ENCODE data around the gene CDH8.

Gene CDH8

GRCh38 chr16:62029947-62030346 is 6.3 kb downstream of the CDH8 start:
- DNase-seq = no peak

DNA sequence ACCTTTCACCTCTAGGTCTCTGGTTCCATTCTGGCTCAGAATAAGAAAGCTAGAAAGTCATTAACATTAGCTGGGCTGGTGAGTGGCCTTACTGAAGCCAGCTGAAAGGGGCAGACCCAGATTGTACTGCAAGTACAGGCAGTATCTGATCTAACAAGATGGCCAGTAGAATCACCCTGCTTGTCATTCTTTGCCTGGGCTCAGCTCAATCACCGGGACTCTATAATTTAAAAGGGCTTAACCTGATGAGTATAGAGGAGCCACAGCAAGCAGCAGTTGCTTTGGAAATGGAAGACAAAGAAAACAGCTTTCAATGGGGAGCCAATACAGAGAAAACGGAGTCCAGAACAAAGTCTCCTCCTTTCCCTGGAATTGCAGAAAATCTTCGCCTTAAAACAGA is 13.6 kb downstream of the CDH8 start:
- no peak for DNase-seq

DNA sequence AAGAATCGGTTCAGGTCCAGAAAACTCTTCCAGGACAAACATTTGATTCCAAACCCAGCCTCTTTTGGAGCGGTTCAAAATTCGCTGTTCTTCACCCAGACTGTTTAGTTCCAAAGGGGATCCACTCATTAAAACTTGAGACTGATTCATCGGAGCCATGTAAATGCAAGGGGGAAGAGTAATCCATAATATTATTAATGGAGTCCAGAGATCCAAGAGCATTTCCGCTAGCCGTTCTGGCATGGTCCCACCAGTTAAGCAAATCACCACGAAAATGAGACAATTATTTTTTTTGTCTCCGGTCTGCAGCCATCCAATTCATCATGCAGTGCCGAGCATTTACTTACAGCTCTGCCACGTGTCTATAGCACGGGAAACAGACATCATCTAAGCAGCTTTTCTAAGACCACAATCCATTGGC is 15.1 kb downstream of the CDH8 start:
- DNase-seq = no peak

GRCh38 chr16:62020681-62021080 is 15.6 kb downstream of the CDH8 start:
- no peak for DNase-seq

GRCh38 chr16:62019851-62020250 is 16.4 kb downstream of the CDH8 start:
- no peak for DNase-seq

GRCh38 chr16:62018301-62019060 is 17.8 kb downstream of the CDH8 start:
- DNase-seq = no peak

DNA sequence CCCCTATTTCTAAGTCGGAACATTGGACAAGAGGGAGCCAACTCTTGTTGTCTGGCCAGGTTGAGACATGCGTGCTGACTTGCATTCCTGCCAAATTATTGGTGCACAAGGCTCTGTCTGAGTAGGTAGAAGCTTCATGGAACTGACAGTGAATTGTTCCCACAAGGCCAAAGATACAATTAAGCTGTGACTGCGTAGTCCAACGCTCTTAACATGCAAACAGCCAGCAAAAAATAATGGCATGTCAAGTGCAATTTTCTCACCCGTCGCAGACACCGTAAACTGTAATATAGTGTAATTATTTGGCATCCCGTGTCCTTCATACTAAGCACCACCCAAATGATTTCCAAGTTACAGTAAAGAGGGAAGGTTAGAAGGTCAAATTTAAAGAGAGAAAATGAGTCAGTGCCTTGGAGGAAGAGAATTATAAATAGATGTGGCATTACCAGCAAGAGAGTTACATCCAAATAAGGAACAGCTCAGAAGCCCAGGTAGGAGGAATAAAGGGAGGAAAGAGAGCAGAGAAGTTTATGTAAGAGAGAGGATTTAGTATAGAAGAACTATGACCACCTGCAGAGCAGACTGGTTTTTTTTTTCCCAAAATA is 21.8 kb downstream of the CDH8 start:
- no peak for DNase-seq

GRCh38 chr16:62010186-62010585 is 26.1 kb downstream of the CDH8 start:
- DNase-seq = no peak

- no peak for DNase-seq
Measured at GRCh38 chr16:61998460-61998859, 37.8 kb downstream of the CDH8 start.

DNA sequence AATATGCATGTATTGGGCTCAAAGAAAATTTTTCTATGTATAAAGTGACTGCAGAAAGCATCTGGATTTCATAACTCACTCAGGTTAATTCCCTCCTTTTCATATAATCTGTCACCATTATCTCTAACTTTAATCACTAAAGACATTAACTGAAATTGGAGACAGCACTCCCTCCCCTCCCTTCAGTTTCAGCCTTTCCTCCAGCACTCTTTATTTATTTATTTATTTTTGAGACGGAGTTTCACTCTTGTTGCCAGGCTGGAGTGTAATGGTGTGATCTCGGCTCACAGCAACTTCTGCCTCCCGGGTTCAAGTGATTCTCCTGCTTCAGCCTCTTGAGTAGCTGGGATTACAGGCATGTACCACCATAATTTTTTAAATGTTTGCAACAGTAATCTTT is 43.1 kb downstream of the CDH8 start:
- no peak for DNase-seq

GRCh38 chr16:61987474-61988012 is 48.7 kb downstream of the CDH8 start:
- no peak for DNase-seq

GRCh38 chr16:61969077-61969382 is 67.2 kb downstream of the CDH8 start:
- no peak for DNase-seq

DNA sequence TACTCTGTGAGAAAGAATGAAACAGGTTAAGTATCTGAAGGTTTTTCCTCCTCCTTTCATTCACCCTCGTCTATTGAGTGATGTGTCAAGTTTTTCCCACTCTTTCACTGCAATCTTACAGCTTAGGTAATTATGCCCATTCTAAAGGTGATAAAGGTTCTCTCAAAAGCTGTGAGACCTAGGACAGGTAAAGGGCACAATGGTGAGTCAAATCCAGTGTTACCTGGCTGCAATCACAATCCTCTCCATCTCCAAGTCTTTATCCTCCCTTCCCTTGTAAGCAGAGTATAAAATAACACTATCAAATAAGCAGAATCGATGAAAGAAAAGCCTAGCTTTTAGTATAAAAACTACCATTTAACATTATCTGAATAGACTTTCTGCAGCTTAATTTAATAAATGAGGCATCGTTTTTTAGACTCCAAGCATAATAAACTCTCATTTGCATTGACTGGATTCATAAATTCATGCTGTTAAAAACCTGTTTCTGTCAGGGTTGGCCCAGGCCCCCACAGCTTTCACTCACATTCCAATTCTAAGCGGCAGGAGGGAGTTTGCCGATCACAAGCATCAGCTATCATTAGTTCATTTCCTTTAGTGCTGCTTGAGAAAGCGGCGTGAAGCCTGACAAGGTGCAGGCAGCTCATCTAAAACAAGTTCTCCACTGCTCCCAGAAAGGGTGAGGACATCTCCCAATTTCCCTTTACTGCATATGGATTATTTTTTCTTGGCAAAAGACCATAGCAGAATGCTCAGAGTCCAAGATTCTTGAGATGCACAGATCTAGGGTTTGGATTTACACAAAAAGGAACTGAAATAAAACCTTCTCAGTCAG is 67.8 kb downstream of the CDH8 start:
- DNase-seq = no peak

DNA sequence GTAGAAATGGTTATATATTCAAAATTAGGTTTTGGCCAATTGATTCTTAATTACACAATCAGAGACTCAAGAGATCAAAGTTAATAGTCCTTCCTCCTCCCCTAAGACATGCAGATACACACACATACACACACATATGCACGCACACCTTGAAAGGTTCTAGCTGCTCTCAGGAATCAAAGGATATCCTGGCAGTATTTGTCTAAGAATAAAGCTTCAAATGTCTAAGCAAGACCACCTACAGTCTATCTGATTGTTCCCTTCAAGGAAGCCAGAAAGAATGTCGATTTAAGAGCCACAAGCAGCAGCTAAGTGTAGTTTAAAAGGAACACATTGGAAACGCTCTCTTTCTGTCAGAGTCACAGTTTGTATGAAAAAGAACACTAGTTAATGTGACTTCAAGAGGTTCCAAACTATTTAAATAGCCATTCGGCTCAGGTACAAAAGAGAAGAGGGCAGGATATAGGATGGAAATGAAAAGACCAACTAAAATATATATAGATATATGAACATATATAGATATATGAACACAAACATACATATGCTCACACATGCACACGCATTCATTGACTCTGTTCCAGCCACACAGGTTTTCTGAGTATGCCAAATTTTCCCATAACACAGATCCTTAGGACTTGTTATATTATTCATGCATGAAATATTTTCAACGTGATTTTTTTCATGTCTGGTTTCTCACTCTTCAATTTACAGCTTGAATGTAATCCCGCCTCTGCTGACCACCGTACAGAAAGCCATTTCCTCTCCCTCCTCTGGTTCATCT is 79.0 kb downstream of the CDH8 start:
- no peak for DNase-seq

DNA sequence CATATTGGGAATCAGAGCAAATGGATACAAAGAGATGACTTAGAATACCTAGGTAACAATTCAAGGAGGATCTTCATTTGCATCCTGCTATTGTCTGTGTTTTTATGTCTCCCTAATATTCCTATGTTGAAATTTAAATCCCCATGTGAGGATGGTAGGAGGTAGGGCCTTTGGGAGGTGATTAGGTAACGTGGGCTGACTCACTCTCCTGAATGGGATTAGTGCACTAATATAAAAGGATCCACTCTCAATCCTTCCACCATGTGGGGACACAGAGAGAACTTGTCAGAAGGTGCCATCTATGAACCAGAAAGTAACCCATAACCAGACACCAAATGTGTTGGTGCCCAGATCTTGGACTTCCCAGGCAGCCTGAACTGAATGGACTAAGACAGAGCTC is 83.4 kb downstream of the CDH8 start:
- DNase-seq = no peak

DNA sequence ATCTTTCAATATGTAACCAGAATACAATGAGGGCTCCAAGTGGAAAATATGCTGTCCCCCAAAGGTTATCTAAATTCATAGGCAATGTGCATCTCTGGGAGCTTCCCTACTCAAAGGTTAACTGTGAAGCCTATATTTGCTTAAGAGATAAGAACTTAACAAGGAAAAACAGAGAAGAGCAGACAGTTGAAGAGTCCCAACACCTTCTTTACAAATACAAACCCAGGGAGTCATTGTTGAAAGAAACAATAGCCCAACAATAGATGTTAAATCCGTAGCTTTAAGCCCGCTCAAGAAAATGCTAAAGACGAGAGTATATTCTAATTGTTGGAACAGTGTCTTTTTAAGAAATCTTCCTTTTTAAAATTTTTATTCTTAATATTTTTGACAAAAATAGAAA is 87.8 kb downstream of the CDH8 start:
- no peak for DNase-seq

DNA sequence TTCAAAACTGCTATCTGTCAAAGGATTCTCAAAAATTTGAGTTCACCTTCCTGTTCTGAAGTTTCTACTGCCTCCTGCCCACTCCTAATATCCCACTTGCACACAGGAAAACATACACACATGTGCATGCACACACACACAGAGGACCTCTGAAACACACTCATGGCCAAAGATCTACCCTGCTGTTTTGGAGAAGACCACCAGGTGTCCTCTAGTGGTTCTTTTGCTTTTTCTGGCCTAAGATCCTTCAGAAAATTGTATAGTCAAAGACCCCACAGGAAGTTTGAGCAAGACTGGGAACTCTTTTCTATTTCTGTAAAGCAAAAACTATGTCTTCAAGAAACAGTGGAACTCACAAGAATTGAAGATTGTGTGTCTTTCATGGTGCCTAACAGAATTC is 90.2 kb downstream of the CDH8 start:
- no peak for DNase-seq

DNA sequence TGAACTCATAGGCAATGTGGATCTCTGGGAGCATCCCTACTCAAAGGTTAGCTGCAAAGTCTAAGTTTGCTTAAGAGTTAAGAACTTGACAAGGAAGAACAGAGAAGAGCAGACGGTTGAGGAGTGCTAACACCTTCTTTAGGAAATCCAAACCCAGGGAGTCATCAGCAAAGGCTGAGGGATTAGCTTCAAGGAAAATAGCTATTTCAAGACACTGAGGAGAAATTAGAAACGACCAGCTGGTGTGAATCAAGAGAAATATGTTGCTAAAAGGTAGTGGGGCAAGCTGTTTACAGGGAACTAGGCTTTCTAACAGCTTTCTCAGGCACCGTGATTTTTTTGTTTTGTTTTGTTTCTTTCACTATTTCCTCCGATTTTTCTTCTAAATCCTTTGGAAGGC is 90.7 kb downstream of the CDH8 start:
- DNase-seq = no peak

GRCh38 chr16:61944004-61944403 is 92.2 kb downstream of the CDH8 start:
- DNase-seq = no peak

DNA sequence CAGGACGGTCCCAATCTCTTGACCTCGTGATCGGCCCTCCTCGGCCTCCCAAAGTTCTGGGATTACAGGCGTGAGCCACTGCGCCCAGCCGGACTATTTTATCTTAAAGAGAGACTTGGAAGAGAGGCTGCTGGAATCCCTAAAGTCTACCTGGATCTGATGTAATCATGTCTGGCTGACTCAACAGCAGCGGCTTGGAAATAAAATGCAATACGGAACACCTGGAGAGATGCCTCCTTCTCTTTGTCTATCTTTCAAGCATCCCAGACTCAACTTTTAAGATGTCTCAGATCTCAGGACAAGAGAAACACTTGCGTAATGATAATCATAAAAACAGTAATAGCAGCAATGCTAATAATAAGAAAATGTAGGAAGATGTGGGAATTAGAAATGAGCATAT is 95.6 kb downstream of the CDH8 start:
- DNase-seq = no peak

GRCh38 chr16:61937646-61938045 is 98.6 kb downstream of the CDH8 start:
- no peak for DNase-seq

DNA sequence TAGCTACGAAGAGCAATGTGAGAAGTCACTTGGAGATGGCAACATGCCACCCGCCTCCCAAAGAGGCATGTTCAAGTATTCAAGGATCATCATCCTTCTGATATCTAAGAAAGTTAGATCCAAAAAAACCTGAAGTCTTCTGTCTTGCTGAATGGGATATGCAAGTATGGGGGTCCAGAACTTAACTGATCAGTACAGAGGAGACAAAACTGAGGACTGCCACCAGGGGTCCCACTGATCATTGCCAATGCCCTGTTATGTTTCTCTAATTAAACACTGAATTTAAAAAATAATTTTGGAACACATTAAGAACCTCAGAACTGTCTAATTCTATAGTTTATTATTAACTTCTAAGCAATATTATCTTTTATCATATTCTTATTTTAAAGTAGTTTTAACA is 99.7 kb downstream of the CDH8 start:
- no peak for DNase-seq

DNA sequence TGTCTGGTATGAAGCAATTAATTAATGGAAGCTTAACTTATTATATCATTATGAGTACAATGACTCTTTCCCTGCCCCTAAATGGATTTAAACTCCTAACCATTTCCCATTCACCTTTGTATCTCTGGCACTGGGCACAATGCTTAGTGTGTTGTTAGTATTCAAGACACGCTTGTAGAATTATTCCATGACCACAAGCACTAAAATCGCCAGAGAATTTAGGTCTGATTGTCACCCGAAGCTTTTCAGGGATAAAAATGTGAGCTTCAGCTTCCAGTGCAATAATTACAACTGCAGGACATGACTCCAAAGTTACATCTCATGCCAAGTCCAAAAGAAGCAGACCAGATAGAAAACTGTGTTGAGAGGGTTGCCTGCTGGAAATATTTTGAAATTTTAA is 101.6 kb downstream of the CDH8 start:
- no peak for DNase-seq

Measured in activated CD4-positive, alpha-beta T cell treated with anti-CD3 and anti-CD28 coated beads for 48 hours (primary cell).